Choroid plexus epithelial cell (primary cell): Measurements from ENCODE around the gene CDCA4.
A peak's percentile ranks its signal among the peaks of the same experiment; 100 is the strongest.

ENCODE experiments used
- DNase-seq: peaks from one replicate; pipeline ENCODE4 v3.0.0-alpha.2; 2010; ENCODE audit warnings: low read depth
- H3K4me3 ChIP-seq: 2 replicates; pipeline ENCODE4 v1.5.1; 2011; ENCODE audit warnings: low read depth, mild to moderate bottlenecking, control low read depth, low read length, moderate library complexity
- TF ChIP-seq, protein P1 (sequence below): conservative IDR thresholded peaks from 2 replicates; pipeline ENCODE4 v1.5.1; 2011; ENCODE audit warnings: low read depth, mild to moderate bottlenecking, control low read depth, inconsistent platforms, low read length, moderate library complexity

The CDCA4 gene

DNA sequence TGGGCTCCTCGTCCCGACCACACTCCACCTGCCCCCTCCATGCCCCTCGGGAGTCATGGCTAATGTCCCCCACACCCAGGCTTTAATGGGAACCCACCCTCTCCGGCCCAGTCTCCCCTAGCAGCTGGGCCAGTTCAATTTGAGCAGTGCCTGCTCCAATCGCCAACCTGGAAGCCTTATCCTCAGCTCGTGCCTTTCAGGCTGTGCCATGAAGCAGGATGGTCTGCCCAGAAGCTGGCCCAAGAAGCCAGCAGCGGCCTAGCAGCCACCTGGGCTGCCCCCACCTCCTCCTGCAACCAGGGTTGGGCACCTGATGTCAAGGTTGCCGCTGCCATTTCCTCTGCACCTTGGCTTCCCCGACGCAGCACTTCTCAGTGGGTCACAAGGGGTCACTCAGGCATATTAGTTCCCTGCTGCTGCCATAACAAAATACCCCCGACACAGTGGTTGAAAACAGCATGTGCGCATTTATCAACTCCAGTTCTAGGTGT lies 37.6 kb downstream of the CDCA4 start:
- H3K4me3 ChIP-seq = no peak overlapping the region
- no peak for DNase-seq
- TF ChIP-seq, protein P1, sequence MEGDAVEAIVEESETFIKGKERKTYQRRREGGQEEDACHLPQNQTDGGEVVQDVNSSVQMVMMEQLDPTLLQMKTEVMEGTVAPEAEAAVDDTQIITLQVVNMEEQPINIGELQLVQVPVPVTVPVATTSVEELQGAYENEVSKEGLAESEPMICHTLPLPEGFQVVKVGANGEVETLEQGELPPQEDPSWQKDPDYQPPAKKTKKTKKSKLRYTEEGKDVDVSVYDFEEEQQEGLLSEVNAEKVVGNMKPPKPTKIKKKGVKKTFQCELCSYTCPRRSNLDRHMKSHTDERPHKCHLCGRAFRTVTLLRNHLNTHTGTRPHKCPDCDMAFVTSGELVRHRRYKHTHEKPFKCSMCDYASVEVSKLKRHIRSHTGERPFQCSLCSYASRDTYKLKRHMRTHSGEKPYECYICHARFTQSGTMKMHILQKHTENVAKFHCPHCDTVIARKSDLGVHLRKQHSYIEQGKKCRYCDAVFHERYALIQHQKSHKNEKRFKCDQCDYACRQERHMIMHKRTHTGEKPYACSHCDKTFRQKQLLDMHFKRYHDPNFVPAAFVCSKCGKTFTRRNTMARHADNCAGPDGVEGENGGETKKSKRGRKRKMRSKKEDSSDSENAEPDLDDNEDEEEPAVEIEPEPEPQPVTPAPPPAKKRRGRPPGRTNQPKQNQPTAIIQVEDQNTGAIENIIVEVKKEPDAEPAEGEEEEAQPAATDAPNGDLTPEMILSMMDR = no peak

DNA sequence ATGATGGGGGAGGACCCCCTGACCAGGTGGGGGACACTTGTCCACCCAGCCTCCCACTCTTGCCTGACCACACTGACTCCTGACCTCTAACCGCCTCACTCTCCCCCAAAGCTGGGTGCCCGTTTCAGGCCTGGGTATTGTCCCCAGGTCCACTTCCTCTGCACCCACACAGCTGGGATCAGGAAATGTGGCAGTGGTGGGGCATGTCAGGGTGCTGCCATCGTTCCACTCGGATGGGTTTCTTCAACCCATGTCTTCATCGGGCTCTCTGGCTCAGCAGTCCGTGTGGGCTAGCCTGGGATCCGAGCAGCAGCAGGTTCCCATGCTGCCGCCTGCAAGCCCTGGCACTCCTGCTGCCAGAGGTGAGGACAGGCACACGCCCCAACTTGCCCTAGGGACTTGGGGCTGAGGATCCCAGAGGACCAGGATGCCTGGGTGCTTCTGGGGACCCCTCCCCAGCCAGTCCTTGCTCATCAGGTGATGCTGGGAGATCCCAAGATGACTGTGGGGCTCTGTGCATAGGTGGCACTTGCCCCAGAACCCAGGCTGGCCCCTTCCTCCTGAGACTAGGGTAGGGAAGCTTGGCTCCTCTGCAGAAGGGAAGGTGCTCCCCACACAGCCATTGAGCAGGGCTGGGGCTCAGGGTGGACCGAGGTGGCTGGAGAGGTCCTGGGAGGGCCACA lies 38.2 kb downstream of the CDCA4 start:
- H3K4me3 ChIP-seq = no peak overlapping the region
- no peak for DNase-seq
- TF ChIP-seq, protein P1 = no peak

DNA sequence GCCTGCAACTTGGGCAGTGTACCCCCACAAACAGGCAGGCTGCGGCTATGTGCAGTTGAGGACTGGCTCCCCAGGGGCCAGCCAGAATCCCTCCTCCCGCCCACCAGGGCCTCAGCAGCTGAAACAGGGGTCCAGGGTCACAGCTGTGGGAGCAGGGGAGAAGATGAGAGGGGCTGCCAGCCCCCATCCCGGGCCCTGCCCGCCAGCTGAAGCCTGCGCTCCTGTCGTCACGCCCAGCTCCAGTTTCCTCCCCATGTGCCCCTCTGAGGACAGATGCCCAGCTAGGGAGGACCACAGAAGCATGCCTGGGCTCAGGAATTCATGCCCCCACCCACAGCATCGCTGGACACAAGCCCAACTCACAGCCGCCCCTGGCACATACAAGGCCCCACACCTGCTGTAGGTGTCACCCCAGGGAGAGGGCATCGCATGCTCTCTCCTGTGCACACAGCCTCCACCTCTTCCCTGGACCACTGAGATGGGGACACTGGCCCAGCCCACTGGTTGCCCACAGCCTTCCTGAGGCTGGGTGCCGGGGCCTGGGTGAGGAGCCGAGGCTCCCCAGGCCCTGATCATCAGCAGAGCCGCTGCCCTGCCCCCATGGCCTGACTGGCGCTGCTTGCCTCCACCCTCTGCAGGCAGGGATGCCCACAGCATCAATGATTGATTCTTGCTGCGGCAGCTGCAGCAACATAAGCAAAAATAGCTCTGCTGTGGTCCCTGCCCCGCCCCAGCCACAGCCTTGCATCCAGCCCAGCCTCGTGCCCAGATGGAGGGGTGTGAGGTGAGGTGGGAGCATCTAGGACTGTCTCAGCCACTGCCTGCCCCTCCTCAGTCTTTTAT lies 39.0 kb downstream of the CDCA4 start:
- TF ChIP-seq, protein P1 = no peak
- H3K4me3 ChIP-seq = no peak overlapping the region
- no peak for DNase-seq

DNA sequence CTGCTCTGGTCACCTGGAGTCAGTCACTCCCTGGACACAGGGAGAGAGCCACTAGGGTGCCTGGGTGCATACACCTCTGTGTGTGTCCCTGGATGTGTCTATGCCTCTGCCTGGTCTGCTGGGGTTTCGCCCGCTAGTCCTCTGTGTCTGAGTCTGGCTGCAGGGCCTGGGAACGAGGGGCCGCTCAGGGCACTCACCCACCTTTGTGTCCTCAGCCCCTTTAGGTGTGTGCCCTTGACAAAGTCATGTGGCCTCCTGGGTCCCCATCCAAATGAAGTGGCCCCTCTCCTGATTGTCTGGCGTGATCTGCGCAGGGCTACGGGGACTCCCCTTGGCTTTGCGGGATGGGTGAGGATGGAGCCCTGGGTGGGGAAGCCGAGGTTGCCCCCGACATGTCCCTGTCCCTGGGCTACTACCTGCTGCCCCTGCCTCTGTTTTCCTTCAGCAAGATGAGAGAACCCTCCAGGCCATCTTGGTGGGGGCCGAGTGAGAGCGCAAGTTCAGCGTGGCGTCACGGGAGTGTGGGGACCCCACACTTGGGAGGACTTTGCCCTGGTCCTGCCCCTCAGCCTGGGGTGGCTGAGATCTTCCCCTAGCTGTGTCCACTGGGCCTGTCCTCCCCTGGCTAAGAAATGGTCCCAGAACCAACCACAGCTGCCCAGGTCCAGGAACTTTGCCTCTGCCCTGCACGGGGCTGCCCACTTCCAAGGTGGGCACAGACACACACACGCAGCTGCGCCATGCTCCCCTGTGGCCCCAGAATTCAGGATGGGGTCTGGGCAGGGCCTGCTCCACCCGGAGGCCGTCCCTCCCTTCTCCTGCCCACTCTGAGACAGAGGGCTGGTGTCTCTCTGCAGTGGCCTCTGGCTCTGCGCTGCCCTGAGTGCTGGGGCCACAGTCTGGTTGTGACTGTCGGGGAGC lies 40.0 kb downstream of the CDCA4 start:
- H3K4me3 ChIP-seq = no peak overlapping the region
- DNase-seq = no peak
- TF ChIP-seq, protein P1 = no peak

DNA sequence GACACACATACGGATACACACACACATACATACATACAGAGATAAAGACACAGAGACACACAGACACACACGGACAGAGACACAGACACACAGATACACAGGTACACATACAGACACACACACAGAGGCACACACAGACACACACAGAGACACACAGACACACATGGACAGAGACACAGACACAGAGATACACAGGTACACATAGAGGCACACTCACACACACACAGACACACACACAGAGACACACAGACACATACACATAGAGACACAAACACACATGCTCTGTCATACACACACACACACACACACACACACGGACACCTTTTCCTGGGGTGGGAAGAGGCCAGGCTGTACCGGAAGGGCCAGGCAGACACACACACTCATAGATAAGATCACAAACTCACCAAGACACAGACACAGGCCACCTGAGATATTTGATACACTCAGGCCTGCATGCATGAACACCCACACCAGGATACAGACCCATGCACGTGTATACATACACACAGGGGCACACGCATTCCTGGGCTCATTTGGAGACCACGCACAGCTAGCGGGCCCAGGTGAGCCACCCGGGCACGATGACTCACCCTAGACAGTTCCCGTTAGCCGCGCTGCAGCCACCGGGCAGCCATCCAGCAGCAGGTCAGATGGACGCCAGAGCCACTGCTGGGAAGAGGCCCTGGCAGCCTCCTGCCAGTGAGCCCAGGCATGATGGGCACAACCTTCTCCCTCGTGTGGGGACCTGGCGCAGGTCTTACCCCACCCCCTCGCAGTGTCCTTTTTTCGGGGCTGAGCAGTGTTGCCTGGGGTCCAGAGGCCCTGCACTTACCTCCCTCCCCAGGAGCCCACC lies 40.9 kb downstream of the CDCA4 start:
- TF ChIP-seq, protein P1 = no peak
- peak; percentile 42 for DNase-seq
- H3K4me3 ChIP-seq = no peak overlapping the region
